OCI-LY3 (cell line): ENCODE data around the gene CAMK2B.

Experiments used
- EZH2phosphoT487 ChIP-seq: fragments of 200-600 bp; shearing (Covaris generic); IDR thresholded peaks from 2 replicates; pipeline ENCODE4 v1.6.1; 2018; ENCODE audit warnings: antibody characterized with exemption, mixed run types, low read depth
- TF ChIP-seq, protein P1 (sequence below): fragments of 200-600, 300-600 bp; sonication (generic); IDR thresholded peaks from 2 replicates; pipeline ENCODE4 v1.5.1; 2014; ENCODE audit warnings: antibody characterized with exemption, low read length, low read depth

DNA sequence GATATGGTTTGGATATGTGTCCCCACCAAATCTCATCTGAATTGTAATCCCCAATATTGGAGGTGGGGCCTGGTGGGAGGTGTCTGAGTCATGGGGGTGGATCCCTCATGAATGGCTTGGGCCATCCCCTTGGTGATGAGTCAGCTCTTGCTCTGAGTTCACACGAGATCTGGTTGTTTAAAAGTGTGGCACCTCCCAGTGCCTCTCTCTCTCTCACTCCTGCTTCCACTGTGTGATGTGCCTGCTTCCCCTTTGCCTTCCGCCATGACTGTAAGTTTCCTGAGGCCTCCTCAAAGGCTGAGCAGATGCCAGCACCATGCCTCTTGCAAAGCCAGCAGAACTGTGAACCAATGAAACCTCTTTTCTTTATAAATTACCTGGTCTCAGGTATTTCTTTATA lies 131.3 kb downstream of the CAMK2B start:
- TF ChIP-seq, protein P1, sequence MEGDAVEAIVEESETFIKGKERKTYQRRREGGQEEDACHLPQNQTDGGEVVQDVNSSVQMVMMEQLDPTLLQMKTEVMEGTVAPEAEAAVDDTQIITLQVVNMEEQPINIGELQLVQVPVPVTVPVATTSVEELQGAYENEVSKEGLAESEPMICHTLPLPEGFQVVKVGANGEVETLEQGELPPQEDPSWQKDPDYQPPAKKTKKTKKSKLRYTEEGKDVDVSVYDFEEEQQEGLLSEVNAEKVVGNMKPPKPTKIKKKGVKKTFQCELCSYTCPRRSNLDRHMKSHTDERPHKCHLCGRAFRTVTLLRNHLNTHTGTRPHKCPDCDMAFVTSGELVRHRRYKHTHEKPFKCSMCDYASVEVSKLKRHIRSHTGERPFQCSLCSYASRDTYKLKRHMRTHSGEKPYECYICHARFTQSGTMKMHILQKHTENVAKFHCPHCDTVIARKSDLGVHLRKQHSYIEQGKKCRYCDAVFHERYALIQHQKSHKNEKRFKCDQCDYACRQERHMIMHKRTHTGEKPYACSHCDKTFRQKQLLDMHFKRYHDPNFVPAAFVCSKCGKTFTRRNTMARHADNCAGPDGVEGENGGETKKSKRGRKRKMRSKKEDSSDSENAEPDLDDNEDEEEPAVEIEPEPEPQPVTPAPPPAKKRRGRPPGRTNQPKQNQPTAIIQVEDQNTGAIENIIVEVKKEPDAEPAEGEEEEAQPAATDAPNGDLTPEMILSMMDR: no peak
- no peak for TF ChIP-seq EZH2phosphoT487
